HG03045 (cell line): ENCODE results near the gene QDPR.
A peak's percentile ranks its signal among the peaks of the same experiment; 100 is the strongest.
"Not testable (repeated sequence)": the region's sequence is repeated elsewhere in the genome, so short reads cannot be mapped to it uniquely, and the experiment has no call there.

ENCODE experiments used
- ATAC-seq: cut with Tn5 transposase; IDR thresholded peaks from one replicate; pipeline ENCODE4 v1.9.1; 2021; ENCODE audit warnings: mild to moderate bottlenecking, moderate library complexity; ENCODE audit not compliant: unreplicated experiment

Gene QDPR

GRCh38 chr4:17511950-17512795 is at the start of gene QDPR:
Gene QDPR (minus strand): TSS chr4:17512090. CDS start chr4:17512054, 36 bp downstream.
- peak; percentile 97 for ATAC-seq

GRCh38 chr4:17561195-17561909 is 49.5 kb upstream of the QDPR start:
- ATAC-seq, result no peak

GRCh38 chr4:17560065-17560673 is 48.3 kb upstream of the QDPR start:
- no peak for ATAC-seq

- no peak for ATAC-seq
Measured at GRCh38 chr4:17559709-17560048, 47.8 kb upstream of the QDPR start.

- ATAC-seq, result no peak
Measured at GRCh38 chr4:17558941-17559708, 47.2 kb upstream of the QDPR start.

- no peak for ATAC-seq
Measured at GRCh38 chr4:17557880-17558279, 46.0 kb upstream of the QDPR start.

GRCh38 chr4:17556498-17556897 is 44.6 kb upstream of the QDPR start:
- no peak for ATAC-seq

GRCh38 chr4:17554568-17554967 is 42.7 kb upstream of the QDPR start:
- ATAC-seq, result no peak

GRCh38 chr4:17552427-17552826 is 40.5 kb upstream of the QDPR start:
- no peak for ATAC-seq

- ATAC-seq, result no peak
Measured at GRCh38 chr4:17550549-17550948, 38.7 kb upstream of the QDPR start.

- ATAC-seq, result no peak
Measured at GRCh38 chr4:17546678-17547077, 34.8 kb upstream of the QDPR start.

- no peak for ATAC-seq
Measured at GRCh38 chr4:17546222-17546621, 34.3 kb upstream of the QDPR start.

- no peak for ATAC-seq
Measured at GRCh38 chr4:17545374-17546140, 33.7 kb upstream of the QDPR start.

GRCh38 chr4:17544831-17545234 is 32.9 kb upstream of the QDPR start:
- ATAC-seq, result no peak

- ATAC-seq, result no peak
Measured at GRCh38 chr4:17544205-17544604, 32.3 kb upstream of the QDPR start.

GRCh38 chr4:17537060-17537459 is 25.2 kb upstream of the QDPR start:
- not testable (repeated sequence) for ATAC-seq

- ATAC-seq, result no peak
Measured at GRCh38 chr4:17535906-17536305, 24.0 kb upstream of the QDPR start.

- no peak for ATAC-seq
Measured at GRCh38 chr4:17535242-17535641, 23.4 kb upstream of the QDPR start.

GRCh38 chr4:17534705-17535104 is 22.8 kb upstream of the QDPR start:
- ATAC-seq, result no peak

GRCh38 chr4:17531538-17532285 is 19.8 kb upstream of the QDPR start:
- no peak for ATAC-seq
